ENCODE measurements around the gene MRPL20. TPM values are rescaled to one million over a fixed set of nuclear protein-coding genes. Genes with fewer than 3 reads are reported as not detected.
"Not testable (repeated sequence)": the region's sequence is repeated elsewhere in the genome, so short reads cannot be mapped to it uniquely, and the experiment has no call there.

The MRPL20 gene
- total RNA-seq, 4 donors from 2014 or later: 106 to 170 (median 136) TPM

- no peak for ATAC-seq (ENCODE audit: low FRiP score)
- DNase-seq (ENCODE audit: low spot score): peak; percentile 74
- TF ChIP-seq CTCF (IDR thresholded peaks at IDR 0.05): peak in 2 of 3 donors; percentile 11 to 64
Measured at GRCh38 chr1:1371746-1372711, 35.1 kb downstream of the MRPL20 start.

- no peak for DNase-seq (ENCODE audit: low spot score)
- ATAC-seq (ENCODE audit: low FRiP score): no peak
- TF ChIP-seq CTCF (IDR thresholded peaks at IDR 0.05): no peak
Measured at GRCh38 chr1:1371364-1371745, 35.7 kb downstream of the MRPL20 start.

GRCh38 chr1:1370771-1371300, 36.3 kb downstream of the MRPL20 start:
- ATAC-seq (ENCODE audit: low FRiP score) (no peak), DNase-seq (ENCODE audit: low spot score) (no peak)
- TF ChIP-seq CTCF (IDR thresholded peaks at IDR 0.05): no peak

GRCh38 chr1:1370094-1370493, 37.0 kb downstream of the MRPL20 start:
- ATAC-seq (ENCODE audit: low FRiP score); DNase-seq (ENCODE audit: low spot score): not testable (repeated sequence)

- no peak for DNase-seq (ENCODE audit: low spot score)
- TF ChIP-seq CTCF (IDR thresholded peaks at IDR 0.05): no peak
- ATAC-seq (ENCODE audit: low FRiP score): no peak
Measured at GRCh38 chr1:1367315-1367714, 39.8 kb downstream of the MRPL20 start.

GRCh38 chr1:1366699-1367066, 40.4 kb downstream of the MRPL20 start:
- TF ChIP-seq CTCF (IDR thresholded peaks at IDR 0.05): no peak
- ATAC-seq (ENCODE audit: low FRiP score): no peak

GRCh38 chr1:1365875-1366698, 41.0 kb downstream of the MRPL20 start:
- ATAC-seq (ENCODE audit: low FRiP score): no peak
- TF ChIP-seq CTCF (IDR thresholded peaks at IDR 0.05): no peak
- no peak for DNase-seq (ENCODE audit: low spot score)

More at GRCh38 chr1:1366699-1367066, 40.4 kb downstream of the MRPL20 start:
- no peak for DNase-seq (ENCODE audit: low spot score)
